Progenitor cell of endocrine pancreas (in vitro differentiated cells): Measurements from ENCODE around the gene PLEKHA3. TPM values are rescaled to one million over a fixed set of nuclear protein-coding genes. Genes with fewer than 3 reads are reported as not detected.
"Not testable (repeated sequence)": the region's sequence is repeated elsewhere in the genome, so short reads cannot be mapped to it uniquely, and the experiment has no call there.

Source experiments
- DNase-seq: peaks from one replicate; pipeline ENCODE4 v3.0.0; 2021; ENCODE audit warnings: low spot score; ENCODE audit not compliant: unreplicated experiment
- H3K27ac Mint-ChIP-seq: 2 replicates; pipeline ENCODE4 v1.8.0; 2021; ENCODE audit warnings: mild to moderate bottlenecking, moderate library complexity, mixed read lengths
- H3K27me3 Mint-ChIP-seq: 2 replicates; pipeline ENCODE4 v1.8.0; 2021; ENCODE audit warnings: mixed read lengths
- H3K36me3 Mint-ChIP-seq: 2 replicates; pipeline ENCODE4 v1.8.0; 2022; ENCODE audit warnings: mixed read lengths; ENCODE audit not compliant: insufficient read depth
- H3K4me1 Mint-ChIP-seq: 2 replicates; pipeline ENCODE4 v1.8.0; 2021; ENCODE audit warnings: low read depth, mixed read lengths
- H3K4me3 Mint-ChIP-seq: 2 replicates; pipeline ENCODE4 v1.8.0; 2021; ENCODE audit warnings: low read depth, mild to moderate bottlenecking, moderate library complexity, mixed read lengths
- H3K9me3 Mint-ChIP-seq: 2 replicates; pipeline ENCODE4 v1.8.0; 2021; ENCODE audit warnings: low read depth, mixed read lengths
- total RNA-seq: library from RNA; stranded (reverse); gene quantifications from 2 replicates; pipeline ENCODE4 v1.2.1, GENCODE V29; 2021
- TF ChIP-seq, protein P1 (sequence below): fragments of 200-600 bp; sonication (generic); IDR thresholded peaks from one replicate; pipeline ENCODE4 v1.5.0; 2021; ENCODE audit warnings: antibody characterized with exemption, mild to moderate bottlenecking; ENCODE audit not compliant: unreplicated experiment

The PLEKHA3 gene
- total RNA-seq, 1 donor from 2014 or later = 31.0 TPM

DNA sequence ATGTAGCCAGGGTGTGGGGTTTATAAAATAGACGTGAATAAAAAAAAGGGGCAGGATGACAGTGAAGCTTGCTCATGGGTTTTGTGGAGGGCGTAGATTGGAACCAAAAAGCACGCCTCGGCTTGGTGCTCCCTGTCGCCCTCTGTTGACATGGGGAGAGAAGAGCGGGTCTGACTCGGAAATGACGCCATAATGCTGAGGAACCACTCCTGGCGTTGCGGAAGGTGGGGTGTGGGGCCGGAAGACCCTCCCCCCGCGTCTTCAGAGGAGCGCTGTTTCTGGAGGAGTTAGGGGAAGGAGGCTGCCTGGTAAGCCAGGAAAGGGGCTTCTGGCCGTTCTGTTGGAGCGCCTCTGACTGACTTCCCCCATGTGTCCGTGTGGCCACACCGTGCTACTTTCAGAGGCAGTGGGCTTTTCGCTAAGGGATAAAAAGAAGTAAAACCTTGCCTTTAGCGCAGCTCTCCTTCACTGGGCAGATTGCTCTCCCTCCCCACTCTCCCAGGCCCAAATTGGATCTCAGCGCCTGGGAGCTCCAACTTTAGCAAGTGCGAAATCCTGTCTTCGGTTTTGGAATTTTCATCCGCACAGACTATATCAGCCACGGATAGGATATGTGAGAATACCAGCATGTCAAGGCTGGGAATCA lies 42.8 kb downstream of the PLEKHA3 start:
- DNase-seq = peak; percentile 59
- peaks cover 4% of the 10 kb centered on the region for H3K9me3 Mint-ChIP-seq
- peak overlapping the region; percentile 94 for H3K27ac Mint-ChIP-seq
- peaks cover 7% of the 10 kb centered on the region for H3K4me1 Mint-ChIP-seq
- peak overlapping the region; percentile 90 for H3K4me3 Mint-ChIP-seq
- no peaks in the 10 kb centered on the region for H3K27me3 Mint-ChIP-seq
- H3K36me3 Mint-ChIP-seq = peaks cover 3% of the 10 kb centered on the region
- TF ChIP-seq, protein P1, sequence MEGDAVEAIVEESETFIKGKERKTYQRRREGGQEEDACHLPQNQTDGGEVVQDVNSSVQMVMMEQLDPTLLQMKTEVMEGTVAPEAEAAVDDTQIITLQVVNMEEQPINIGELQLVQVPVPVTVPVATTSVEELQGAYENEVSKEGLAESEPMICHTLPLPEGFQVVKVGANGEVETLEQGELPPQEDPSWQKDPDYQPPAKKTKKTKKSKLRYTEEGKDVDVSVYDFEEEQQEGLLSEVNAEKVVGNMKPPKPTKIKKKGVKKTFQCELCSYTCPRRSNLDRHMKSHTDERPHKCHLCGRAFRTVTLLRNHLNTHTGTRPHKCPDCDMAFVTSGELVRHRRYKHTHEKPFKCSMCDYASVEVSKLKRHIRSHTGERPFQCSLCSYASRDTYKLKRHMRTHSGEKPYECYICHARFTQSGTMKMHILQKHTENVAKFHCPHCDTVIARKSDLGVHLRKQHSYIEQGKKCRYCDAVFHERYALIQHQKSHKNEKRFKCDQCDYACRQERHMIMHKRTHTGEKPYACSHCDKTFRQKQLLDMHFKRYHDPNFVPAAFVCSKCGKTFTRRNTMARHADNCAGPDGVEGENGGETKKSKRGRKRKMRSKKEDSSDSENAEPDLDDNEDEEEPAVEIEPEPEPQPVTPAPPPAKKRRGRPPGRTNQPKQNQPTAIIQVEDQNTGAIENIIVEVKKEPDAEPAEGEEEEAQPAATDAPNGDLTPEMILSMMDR = peak; percentile 78

DNA sequence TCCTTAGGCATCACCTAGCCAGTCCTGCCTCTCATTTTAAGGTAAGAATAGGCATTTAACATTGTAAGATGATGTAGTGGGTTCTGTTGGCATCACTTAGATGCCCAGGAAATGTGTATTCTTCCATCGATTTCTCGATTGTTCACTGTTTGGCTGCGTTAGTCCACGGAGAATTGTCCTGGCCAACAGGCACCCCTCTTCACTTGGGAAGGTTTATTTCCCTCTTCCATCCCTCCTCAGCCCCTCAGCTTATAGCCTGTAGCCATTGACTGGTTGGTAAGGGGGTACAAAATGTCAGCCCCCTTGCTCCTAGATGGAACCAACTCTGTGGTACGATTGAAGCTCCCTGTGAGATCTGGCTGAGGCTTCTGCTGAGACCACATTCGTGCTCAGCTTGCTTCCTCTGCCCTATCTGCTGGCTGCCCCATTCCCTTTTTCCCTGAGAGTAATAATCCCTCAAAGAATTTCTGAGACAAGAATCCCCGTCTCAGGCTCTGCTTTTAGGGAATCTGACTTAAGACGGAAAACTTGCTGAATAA lies 43.4 kb downstream of the PLEKHA3 start:
- Mint-ChIP-seq H3K36me3 (peaks cover 3% of the 10 kb centered on the region), H3K4me3 (peak overlapping the region; percentile 90), H3K9me3 (peaks cover 4% of the 10 kb centered on the region), H3K27ac (peak overlapping the region; percentile 94), H3K4me1 (peaks cover 7% of the 10 kb centered on the region), H3K27me3 (no peaks in the 10 kb centered on the region)
- no peak for DNase-seq
- TF ChIP-seq, protein P1 = no peak

DNA sequence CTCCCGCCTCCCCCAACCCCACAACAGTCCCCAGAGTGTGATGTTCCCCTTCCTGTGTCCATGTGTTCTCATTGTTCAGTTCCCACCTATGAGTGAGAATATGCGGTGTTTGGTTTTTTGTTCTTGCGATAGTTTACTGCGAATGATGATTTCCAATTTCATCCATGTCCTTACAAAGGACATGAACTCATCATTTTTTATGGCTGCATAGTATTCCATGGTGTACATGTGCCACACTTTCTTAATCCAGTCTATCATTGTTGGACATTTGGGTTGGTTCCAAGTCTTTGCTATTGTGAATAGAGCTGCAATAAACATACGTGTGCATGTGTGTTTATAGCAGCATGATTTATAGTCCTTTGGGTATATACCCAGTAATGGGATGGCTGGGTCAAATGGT lies 44.8 kb downstream of the PLEKHA3 start:
- not testable (repeated sequence) for H3K36me3 Mint-ChIP-seq, H3K27ac Mint-ChIP-seq, H3K4me1 Mint-ChIP-seq, H3K9me3 Mint-ChIP-seq, DNase-seq, H3K27me3 Mint-ChIP-seq
- H3K4me3 Mint-ChIP-seq = peak overlapping the region; percentile 22

DNA sequence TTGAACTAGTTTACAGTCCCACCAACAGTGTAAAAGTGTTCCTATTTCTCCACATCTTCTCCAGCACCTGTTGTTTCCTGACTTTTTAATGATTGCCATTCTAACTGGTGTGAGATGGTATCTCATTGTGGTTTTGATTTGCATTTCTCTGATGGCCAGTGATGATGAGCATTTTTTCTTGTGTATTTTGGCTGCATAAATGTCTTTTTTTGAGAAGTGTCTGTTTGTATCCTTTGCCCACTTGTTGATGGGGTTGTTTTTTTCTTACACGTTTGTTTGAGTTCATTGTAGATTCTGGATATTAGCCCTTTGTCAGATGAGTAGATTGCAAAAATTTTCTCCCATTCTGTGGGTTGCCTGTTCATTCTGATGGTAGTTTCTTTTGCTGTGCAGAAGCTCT lies 45.2 kb downstream of the PLEKHA3 start:
- H3K27ac Mint-ChIP-seq, DNase-seq, H3K27me3 Mint-ChIP-seq, H3K4me1 Mint-ChIP-seq, H3K9me3 Mint-ChIP-seq, H3K36me3 Mint-ChIP-seq: not testable (repeated sequence)
- peak overlapping the region; percentile 31 for H3K4me3 Mint-ChIP-seq

DNA sequence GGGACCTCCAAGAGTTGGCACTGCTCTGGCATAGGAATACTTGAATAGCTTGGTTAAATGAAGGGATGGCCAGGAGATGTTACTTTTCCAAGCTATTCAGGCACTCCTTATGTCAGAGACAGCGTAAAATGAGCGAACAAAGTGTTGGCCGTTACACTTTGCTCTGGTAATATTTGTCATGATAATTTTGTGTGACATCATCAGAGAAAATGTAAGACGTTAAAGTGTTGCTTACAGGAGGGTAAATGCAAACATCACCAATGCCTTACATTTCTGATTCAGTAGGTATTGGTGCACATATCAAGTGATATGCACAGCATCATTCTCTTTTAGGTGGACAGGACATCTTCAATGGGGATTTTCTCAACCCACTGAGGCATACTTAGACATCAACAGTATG lies 46.0 kb downstream of the PLEKHA3 start:
- Mint-ChIP-seq H3K36me3 (peaks cover 4% of the 10 kb centered on the region), H3K9me3 (peaks cover 4% of the 10 kb centered on the region)
- TF ChIP-seq, protein P1 = no peak

DNA sequence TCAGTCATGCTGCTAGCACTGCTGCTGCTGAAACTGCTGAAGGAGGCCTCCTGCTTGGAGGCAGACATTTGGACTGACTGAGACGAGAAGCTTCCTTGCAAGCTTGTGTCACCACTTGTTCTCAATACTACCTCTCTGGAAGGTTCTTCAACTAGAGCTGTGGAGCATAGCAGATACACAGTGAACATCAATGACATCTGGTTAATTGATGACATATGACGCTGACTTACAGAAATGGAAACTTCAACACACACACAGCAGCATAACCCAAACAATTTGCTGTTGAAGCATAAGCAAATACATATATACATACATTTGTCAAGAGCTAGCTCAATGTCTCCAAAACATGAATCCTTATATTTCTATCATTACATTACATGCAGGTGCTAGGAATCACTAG lies 47.3 kb downstream of the PLEKHA3 start:
- TF ChIP-seq, protein P1 = no peak
- Mint-ChIP-seq H3K27ac (no peak overlapping the region), H3K9me3 (no peaks in the 10 kb centered on the region), H3K4me3 (no peak overlapping the region), H3K4me1 (peaks cover 7% of the 10 kb centered on the region), H3K36me3 (peaks cover 8% of the 10 kb centered on the region), H3K27me3 (no peaks in the 10 kb centered on the region)
- no peak for DNase-seq

More for the DNA sequence above, 46.0 kb downstream of the PLEKHA3 start:
- no peak overlapping the region for H3K27ac Mint-ChIP-seq
- no peak overlapping the region for H3K4me3 Mint-ChIP-seq
- H3K27me3 Mint-ChIP-seq = no peaks in the 10 kb centered on the region
- H3K4me1 Mint-ChIP-seq = peaks cover 7% of the 10 kb centered on the region
- DNase-seq = no peak
